Activated CD4-positive, alpha-beta T cell treated with anti-CD3 and anti-CD28 coated beads, Interleukin-2, amount 10 ng/mL, durations not matched to agents 24 days and 14 days (primary cell): ENCODE results near the gene MAGEA9. TPM values are rescaled to one million over a fixed set of nuclear protein-coding genes. Genes with fewer than 3 reads are reported as not detected.
A peak's percentile ranks its signal among the peaks of the same experiment; 100 is the strongest.
"Not testable (repeated sequence)": the region's sequence is repeated elsewhere in the genome, so short reads cannot be mapped to it uniquely, and the experiment has no call there.

Experiments used
- DNase-seq: peaks from one replicate; pipeline ENCODE4 v3.0.0; 2022
- H3K27ac Mint-ChIP-seq: one replicate; pipeline ENCODE4 v1.8.0; 2022; ENCODE audit warnings: mild to moderate bottlenecking, mixed read lengths
- H3K27me3 Mint-ChIP-seq: one replicate; pipeline ENCODE4 v1.8.0; 2022; ENCODE audit warnings: mixed read lengths
- H3K36me3 Mint-ChIP-seq: one replicate; pipeline ENCODE4 v1.8.0; 2022; ENCODE audit warnings: low read depth, mild to moderate bottlenecking, mixed read lengths
- H3K4me1 Mint-ChIP-seq: one replicate; pipeline ENCODE4 v1.8.0; 2021; ENCODE audit warnings: mixed read lengths
- H3K4me3 Mint-ChIP-seq: one replicate; pipeline ENCODE4 v1.8.0; 2022; ENCODE audit warnings: mild to moderate bottlenecking, moderate library complexity, mixed read lengths
- H3K9me3 Mint-ChIP-seq: one replicate; pipeline ENCODE4 v1.8.0; 2021; ENCODE audit warnings: mixed read lengths
- intact Hi-C: fragments of 100-400 bp; cut with micrococcal nuclease; formaldehyde crosslinking; loops from one replicate; pipeline ENCODE4 v1.15.1; 2023
- total RNA-seq: library from RNA; stranded (reverse); gene quantifications from 2 replicates; pipeline ENCODE4 v1.2.3, GENCODE V29; 2022

The MAGEA9 gene
- total RNA-seq, 1 donor from 2014 or later, result not detected

- Mint-ChIP-seq H3K4me3 (peak overlapping the region; percentile 84), H3K27me3 (no peaks in the 10 kb centered on the region), H3K36me3 (no peaks in the 10 kb centered on the region), H3K27ac (peak overlapping the region; percentile 96), H3K9me3 (no peaks in the 10 kb centered on the region), H3K4me1 (peaks cover 37% of the 10 kb centered on the region)
- intact Hi-C loops, result loop anchor here (10.0 kb wide), 1 partner anchor 534 kb away; the partner anchor contains the start of gene MAMLD1
- DNase-seq, result peak; percentile 75
Measured at GRCh38 chrX:149830192-149830873, 48.6 kb downstream of the MAGEA9 start.

DNA sequence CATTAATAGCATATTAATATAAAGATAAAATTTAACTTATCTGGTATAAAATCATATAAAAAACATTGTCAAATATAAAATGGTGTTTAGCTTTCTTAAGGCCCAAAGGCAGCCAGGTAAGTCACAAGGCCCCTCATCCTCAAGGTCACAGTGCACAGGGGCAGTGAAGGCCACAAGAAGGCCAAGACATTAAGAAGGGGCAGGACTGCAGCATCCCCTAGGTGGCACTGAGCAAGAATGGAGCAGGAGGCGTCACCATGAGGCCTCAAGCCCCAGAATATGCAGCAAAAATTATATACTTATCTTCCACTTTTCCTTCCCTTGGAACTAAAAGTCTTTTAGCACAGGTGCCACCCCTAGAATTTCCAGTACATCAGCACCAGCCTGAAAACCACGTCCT, 49.7 kb downstream of the MAGEA9 start:
- Mint-ChIP-seq H3K27ac (no peak overlapping the region), H3K4me3 (no peak overlapping the region), H3K36me3 (no peaks in the 10 kb centered on the region), H3K9me3 (no peaks in the 10 kb centered on the region), H3K4me1 (peaks cover 31% of the 10 kb centered on the region), H3K27me3 (no peaks in the 10 kb centered on the region)
- DNase-seq, result no peak
- intact Hi-C loops, result loop anchor here (10.0 kb wide), 1 partner anchor 533 kb away; the partner anchor contains the start of gene MAMLD1

GRCh38 chrX:149836728-149837127, 55.0 kb downstream of the MAGEA9 start:
- DNase-seq, H3K9me3 Mint-ChIP-seq, H3K4me3 Mint-ChIP-seq, H3K36me3 Mint-ChIP-seq, H3K27me3 Mint-ChIP-seq, H3K27ac Mint-ChIP-seq, H3K4me1 Mint-ChIP-seq: not testable (repeated sequence)
- intact Hi-C loops, result loop anchor here (2.0 to 10.0 kb wide), 2 partner anchors 62 to 528 kb away; partner anchors contain the start of gene MAMLD1

GRCh38 chrX:149837167-149837566, 55.4 kb downstream of the MAGEA9 start:
- Mint-ChIP-seq H3K4me1 (peaks cover 6% of the 10 kb centered on the region), H3K27me3 (peaks cover 1% of the 10 kb centered on the region), H3K27ac (no peak overlapping the region), H3K36me3 (no peaks in the 10 kb centered on the region), H3K4me3 (no peak overlapping the region), H3K9me3 (peaks cover 3% of the 10 kb centered on the region)
- intact Hi-C loops, result loop anchor here (2.0 to 10.0 kb wide), 2 partner anchors 62 to 528 kb away; partner anchors contain the start of gene MAMLD1
- DNase-seq, result no peak

Other genes with a start within 250 kb of the MAGEA9 start
- 24.8 and 28.6 TPM in 2 replicates for gene EOLA1, start 240.9 kb upstream of the MAGEA9 start, total RNA-seq
- gene HSFX3, start 232.0 kb upstream of the MAGEA9 start, total RNA-seq, result not detected in 2 replicates
- not detected in 2 replicates for gene MAGEA9B, start 194.5 kb upstream of the MAGEA9 start, total RNA-seq
- 0.28 TPM in 1 of 2 replicates, not detected in the other for gene HSFX2, start 186.6 kb upstream of the MAGEA9 start, total RNA-seq
- 16.4 and 18.2 TPM in 2 replicates for gene TMEM185A, start 150.1 kb upstream of the MAGEA9 start, total RNA-seq
- gene MAGEA11, start 69.9 kb upstream of the MAGEA9 start, total RNA-seq, result not detected in 2 replicates
- gene HSFX1, start 7.9 kb upstream of the MAGEA9 start, total RNA-seq, result 0.50 and 0.58 TPM in 2 replicates
- gene MAGEA8, start 99.3 kb downstream of the MAGEA9 start, total RNA-seq, result not detected in 2 replicates
- gene HSFX4, start 147.6 kb downstream of the MAGEA9 start, total RNA-seq, result 0.17 TPM in 1 of 2 replicates, not detected in the other
- 49.2 and 50.0 TPM in 2 replicates for gene EOLA2, start 156.6 kb downstream of the MAGEA9 start, total RNA-seq